T-cell (primary cell): ENCODE results near the gene AGAP9. TPM values are rescaled to one million over a fixed set of nuclear protein-coding genes. Genes with fewer than 3 reads are reported as not detected.

Source experiments
- ATAC-seq, 4 experiments: fragments of 200-7000 bp in 3 of 4; fragments of 150-1000 bp in 1 of 4; cut with Tn5 transposase; replicated peaks in 1 of 4; 1 replicate in 3 of 4; 2 replicates in 1 of 4; pipeline ENCODE4 v1.10.0; 2021; ENCODE audit warnings: moderate library complexity in 3 of 4, mild to moderate bottlenecking in 2 of 4, moderate number of reproducible peaks in 1 of 4
- CTCF ChIA-PET, 2 donors: fragments of 300-600 bp; sonication (Branson Sonifier 250); formaldehyde crosslinking; loops; one replicate each; lab custom pipeline; 2022; ENCODE audit warnings: antibody characterized with exemption in 2 of 2; lab: Charles Lee
- POLR2A ChIA-PET, 2 donors: fragments of 300-600 bp; sonication (Branson Sonifier 250); formaldehyde crosslinking; loops; one replicate each; lab custom pipeline; 2022; ENCODE audit warnings: antibody characterized with exemption in 2 of 2; lab: Charles Lee
- DNase-seq, 35 experiments: peaks; one replicate each; pipeline versions ENCODE4 v3.0.0 to v3.0.0-alpha.2; 2013 to 2023
- H3K27ac ChIP-seq: one replicate; pipeline ENCODE4 v1.5.1; 2013; ENCODE audit warnings: low read length
- H3K27me3 ChIP-seq, 2 experiments: replicated peaks in 1 of 2; 1 replicate in 1 of 2; 2 replicates in 1 of 2; pipeline versions ENCODE4 v1.6.1 to v1.7.0; 2013; ENCODE audit warnings: low read length in 1 of 2, mixed read lengths in 1 of 2; ENCODE audit not compliant: control insufficient read depth in 2 of 2, insufficient read depth in 2 of 2; ENCODE audit errors: extremely low read depth in 1 of 2
- H3K36me3 ChIP-seq, 2 donors: 1 replicate in 1 of 2; 2 replicates in 1 of 2; pipeline versions ENCODE4 v1.6.1 to v1.7.0; 2013; ENCODE audit warnings: low read length in 1 of 2; ENCODE audit not compliant: control insufficient read depth in 2 of 2, insufficient read depth in 1 of 2; ENCODE audit errors: extremely low read depth in 1 of 2
- H3K4me1 ChIP-seq, 2 experiments: 1 replicate in 1 of 2; 2 replicates in 1 of 2; pipeline versions ENCODE4 v1.6.1 to v1.7.0; 2013; ENCODE audit warnings: low read length in 2 of 2, mixed read lengths in 1 of 2; ENCODE audit not compliant: insufficient read depth in 2 of 2, control insufficient read depth in 1 of 2; ENCODE audit errors: extremely low read depth in 1 of 2
- H3K4me3 ChIP-seq, 2 donors: 1 replicate in 1 of 2; 2 replicates in 1 of 2; pipeline versions ENCODE4 v1.5.1 to v1.7.0; 2013; ENCODE audit warnings: mild to moderate bottlenecking in 2 of 2, low read length in 1 of 2, moderate library complexity in 1 of 2; ENCODE audit not compliant: control insufficient read depth in 1 of 2; ENCODE audit errors: extremely low read depth in 1 of 2
- H3K9me3 ChIP-seq: 2 replicates; pipeline ENCODE4 v1.7.0; 2013
- H3K27ac Mint-ChIP-seq, 2 donors: one replicate each; pipeline ENCODE4 v1.8.0; 2020 to 2021; ENCODE audit warnings: mild to moderate bottlenecking in 2 of 2, mixed read lengths in 2 of 2
- H3K27me3 Mint-ChIP-seq, 2 donors: one replicate each; pipeline ENCODE4 v1.8.0; 2021 to 2022; ENCODE audit warnings: mixed read lengths in 2 of 2
- H3K36me3 Mint-ChIP-seq: one replicate; pipeline ENCODE4 v1.8.0; 2021; ENCODE audit warnings: mixed read lengths
- H3K4me1 Mint-ChIP-seq, 3 donors: one replicate each; pipeline ENCODE4 v1.8.0; 2020 to 2022; ENCODE audit warnings: mixed read lengths in 3 of 3, mild to moderate bottlenecking in 1 of 3
- H3K4me3 Mint-ChIP-seq, 3 donors: one replicate each; pipeline ENCODE4 v1.8.0; 2020 to 2022; ENCODE audit warnings: mild to moderate bottlenecking in 3 of 3, mixed read lengths in 3 of 3, moderate library complexity in 3 of 3
- H3K9me3 Mint-ChIP-seq, 3 donors: one replicate each; pipeline ENCODE4 v1.8.0; 2020 to 2022; ENCODE audit warnings: mixed read lengths in 3 of 3
- WGBS: methylation state at CpG from one replicate; pipeline ENCODE4 v1.1.5; 2013; ENCODE audit warnings: missing lambda C conversion rate; ENCODE audit not compliant: insufficient coverage; 5-methylcytosine and 5-hydroxymethylcytosine counted together
- total RNA-seq, 35 experiments: library from RNA in 6 of 35; stranded (reverse) in 6 of 35; fragments of 120-200 nt in 1 of 35; gene quantifications; one replicate each; pipeline versions ENCODE4 v1.2.1 to v1.2.4 and lab custom pipeline; 2013 to 2026

The AGAP9 gene
- total RNA-seq, 5 donors from 2014 or later (not counting 1 experiment from before 2014, with no cell fraction given), result 7.3 to 13.1 (median 8.8) TPM

DNA sequence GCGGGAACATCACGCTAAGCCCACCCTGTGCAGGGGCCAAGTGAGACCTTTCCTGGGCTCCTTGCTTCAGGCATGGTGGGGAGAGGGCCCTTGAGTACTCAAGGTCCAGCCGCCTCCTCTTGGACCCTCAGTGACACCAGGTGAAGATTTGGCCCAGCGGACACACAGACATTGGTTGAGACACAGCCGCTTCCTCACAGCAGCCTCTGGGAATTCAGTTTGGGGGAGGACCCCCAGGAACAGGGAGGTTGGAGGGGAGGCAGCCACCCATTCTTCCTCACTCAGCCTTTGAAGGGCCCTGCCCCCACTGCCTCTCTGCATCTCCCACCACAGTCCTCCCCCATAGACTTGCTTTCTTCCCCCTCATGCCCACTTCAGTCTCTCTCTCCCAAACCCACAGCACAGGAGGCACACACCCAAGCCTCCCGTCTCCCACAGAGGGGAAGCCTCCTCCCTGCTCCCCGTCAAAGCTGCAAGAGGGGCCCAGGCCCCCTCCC, 71.4 kb downstream of the AGAP9 start:
- no peak overlapping the region for H3K27ac Mint-ChIP-seq
- H3K27me3 ChIP-seq, result peaks cover 0 to 54% of the 10 kb centered on the region in 2 experiments
- peaks cover 8 to 18% (median 9%) of the 10 kb centered on the region in 3 donors for H3K4me1 Mint-ChIP-seq
- 74% methylated on average over 5 of the region's 7 CpGs for WGBS
- no peak overlapping the region for H3K4me3 Mint-ChIP-seq
- peaks cover 4 to 10% of the 10 kb centered on the region in 2 donors for H3K27me3 Mint-ChIP-seq
- ChIA-PET POLR2A (interaction anchor here in 1 of 2 donors (0.7 kb wide), 1 partner anchor 27 kb away, joined by 3 read pairs; no protein-coding TSS in a partner anchor), CTCF (no interaction called here)
- H3K9me3 Mint-ChIP-seq, result no peaks in the 10 kb centered on the region
- H3K4me3 ChIP-seq, result no peak overlapping the region
- H3K9me3 ChIP-seq, result no peaks in the 10 kb centered on the region
- H3K4me1 ChIP-seq, result peaks cover 7 to 15% of the 10 kb centered on the region in 2 experiments
- no peak for DNase-seq
- H3K36me3 Mint-ChIP-seq, result no peaks in the 10 kb centered on the region
- no peak overlapping the region for H3K27ac ChIP-seq
- no peaks in the 10 kb centered on the region for H3K36me3 ChIP-seq
- no peak for ATAC-seq

Other genes with a start within 250 kb of the AGAP9 start
- 1 to 10 TPM in 1 of 5 donors, under 1 TPM in 4; 0.14 to 1.4 (median 0.46) TPM for gene GDF10, start 223.4 kb downstream of the AGAP9 start, total RNA-seq
- gene GDF2, start 201.2 kb downstream of the AGAP9 start, total RNA-seq, result not detected
- not detected for gene RBP3, start 175.3 kb downstream of the AGAP9 start, total RNA-seq
- gene ZNF488, start 139.3 kb downstream of the AGAP9 start, total RNA-seq, result not detected
- not detected for gene ANXA8, start 39.5 kb downstream of the AGAP9 start, total RNA-seq
- not detected for gene FAM25G, start 31.9 kb downstream of the AGAP9 start, total RNA-seq
- under 1 TPM in 3 of 5 donors, not detected in 2; 0.06 to 0.30 (median 0.09) TPM for gene SYT15B, start 240.0 kb upstream of the AGAP9 start, total RNA-seq